ENCODE measurements around the gene TACR1. TPM values are rescaled to one million over a fixed set of nuclear protein-coding genes. Genes with fewer than 3 reads are reported as not detected.

TACR1 gene
- total RNA-seq, 1 donor from 2014 or later = not detected

DNA sequence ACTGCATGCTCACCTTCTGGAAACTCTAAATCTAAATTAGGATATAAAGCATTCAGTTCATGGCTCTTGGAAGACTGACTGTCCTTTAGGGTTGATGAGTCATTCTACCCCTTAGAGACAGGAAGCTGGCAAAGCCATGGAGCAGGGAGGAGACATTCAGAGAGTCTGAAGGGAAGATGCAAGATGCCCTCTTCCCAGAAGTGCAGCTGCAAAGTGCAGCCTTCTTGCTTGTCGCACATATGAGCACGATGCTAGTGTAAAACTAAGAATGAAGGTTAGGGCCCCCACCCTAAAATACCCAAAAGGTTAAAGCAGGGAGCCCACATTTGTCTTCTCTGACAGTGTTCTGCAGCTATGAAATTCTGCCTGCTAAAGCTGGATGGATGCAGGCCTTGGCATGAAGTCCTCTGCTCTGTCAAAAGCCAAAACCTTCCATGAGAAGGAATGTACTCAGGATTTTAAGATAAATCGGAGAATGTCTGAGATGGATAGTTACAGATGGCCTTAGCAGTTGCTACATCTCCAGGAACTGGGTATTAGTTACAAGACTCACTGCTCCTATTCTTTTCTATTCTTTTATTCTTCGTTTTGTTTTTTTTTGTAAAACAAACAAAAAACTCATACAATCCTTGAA lies 151.2 kb downstream of the TACR1 start:
- no peak for DNase-seq (ENCODE audit: low read depth, low spot score)

DNA sequence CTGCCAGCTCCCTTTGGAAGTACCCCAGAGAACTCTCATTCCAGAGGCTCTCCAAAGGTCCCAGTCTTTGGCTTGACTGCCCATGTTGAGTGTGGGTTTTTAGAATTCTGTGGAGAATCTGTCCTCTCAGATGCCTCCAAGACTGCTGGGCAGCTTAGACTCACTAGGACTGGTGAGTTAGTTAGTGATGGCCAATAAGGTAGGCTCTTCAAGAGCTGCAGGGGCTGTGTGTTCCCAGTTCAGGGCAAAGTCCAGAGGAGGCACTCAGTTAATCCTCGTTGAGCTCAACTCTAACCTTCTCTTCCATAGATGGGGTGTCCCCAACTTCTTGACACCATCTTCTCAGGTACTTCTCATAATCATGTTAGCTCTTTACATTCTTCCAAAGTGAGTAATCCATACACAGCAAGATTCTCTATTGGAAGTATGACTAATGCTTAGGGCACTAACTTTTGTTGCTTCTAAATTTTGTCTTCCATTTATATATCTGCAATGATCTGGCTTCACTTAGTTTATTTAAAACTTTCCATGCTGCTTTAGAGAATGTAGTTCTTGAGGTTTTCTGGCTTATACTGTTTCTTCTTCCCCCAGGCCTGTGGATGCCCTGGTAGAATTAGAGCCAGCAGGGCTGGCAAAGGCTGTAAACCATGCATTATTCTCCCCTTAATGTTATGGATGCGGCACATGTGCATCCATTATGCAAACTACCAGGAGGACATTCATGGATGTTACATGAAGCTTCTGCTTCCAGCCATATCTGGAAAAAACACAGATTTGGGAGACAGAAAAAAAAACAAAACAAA lies 151.9 kb downstream of the TACR1 start:
- no peak for DNase-seq (ENCODE audit: low read depth, low spot score)

DNA sequence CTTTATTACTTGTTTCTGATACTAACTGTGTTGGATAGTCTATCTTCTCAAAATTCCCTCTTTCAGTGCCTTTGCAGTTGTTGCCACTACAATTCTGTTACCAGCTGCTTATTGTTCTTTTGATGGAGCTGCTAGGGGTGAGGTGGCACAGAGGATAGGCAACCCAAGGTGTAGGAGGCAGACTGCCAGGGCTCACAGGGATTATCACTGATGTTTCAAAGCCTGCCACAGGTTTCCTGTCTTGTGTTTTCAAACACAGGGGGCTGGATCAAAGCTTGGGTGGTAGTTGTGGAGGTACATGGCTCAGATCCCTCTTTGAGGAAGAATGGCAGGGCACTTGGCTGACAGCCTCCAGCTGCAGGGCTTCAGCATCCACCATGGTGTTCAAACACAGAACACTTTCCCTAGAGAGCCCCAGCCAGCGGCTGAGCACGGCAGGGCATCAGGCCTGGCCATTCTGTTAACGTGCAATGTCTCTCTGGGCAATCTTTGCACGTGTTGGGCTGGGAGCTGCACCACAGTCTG lies 153.7 kb downstream of the TACR1 start:
- DNase-seq (ENCODE audit: low read depth, low spot score) = no peak

DNA sequence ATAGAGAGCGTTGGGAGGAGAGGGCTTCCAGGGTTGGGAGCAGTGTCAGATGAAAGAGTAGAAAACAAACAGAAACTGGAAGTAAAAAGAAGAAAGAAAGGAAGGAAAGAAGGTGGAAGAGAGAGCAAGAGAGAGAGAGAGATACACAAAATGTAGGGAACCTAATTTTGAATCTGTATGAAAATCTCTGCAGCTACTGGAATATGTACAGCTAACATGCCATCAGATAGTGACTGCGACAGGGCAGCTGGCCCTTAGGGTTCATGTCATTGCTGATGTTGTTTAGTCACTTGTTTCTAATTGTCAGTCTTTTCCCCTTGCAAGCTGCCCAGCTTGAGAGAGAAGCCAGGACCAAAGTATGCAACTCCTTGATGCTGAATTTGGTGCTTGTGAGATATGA lies 155.0 kb downstream of the TACR1 start:
- DNase-seq (ENCODE audit: low read depth, low spot score) = no peak

- DNase-seq (ENCODE audit: low read depth, low spot score) = no peak
Measured at GRCh38 chr2:75042823-75043222, 156.5 kb downstream of the TACR1 start.

- no peak for DNase-seq (ENCODE audit: low read depth, low spot score)
Measured at GRCh38 chr2:75041731-75042600, 157.4 kb downstream of the TACR1 start.

DNA sequence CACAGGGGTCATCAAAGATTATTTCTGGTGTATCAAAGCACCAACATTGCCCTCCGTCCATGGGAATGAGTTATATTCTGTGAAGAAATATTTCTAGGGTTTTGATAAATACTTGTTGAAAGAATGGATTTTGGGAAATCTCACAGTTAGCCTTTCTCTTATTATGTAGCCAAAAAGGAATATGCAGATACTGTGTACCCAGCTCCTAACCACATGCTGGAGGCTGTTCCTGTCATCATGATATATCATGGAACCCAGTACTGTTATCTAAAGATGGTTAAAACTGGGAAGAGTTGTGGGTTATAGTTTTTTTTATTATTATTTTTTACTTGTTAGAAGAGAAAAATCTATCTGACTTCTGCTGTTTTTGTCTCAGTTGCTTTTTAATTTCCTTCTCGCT lies 158.1 kb downstream of the TACR1 start:
- DNase-seq (ENCODE audit: low read depth, low spot score) = no peak

GRCh38 chr2:75035444-75036353 lies 163.6 kb downstream of the TACR1 start:
- peak; percentile 5 for DNase-seq (ENCODE audit: low read depth, low spot score)

DNA sequence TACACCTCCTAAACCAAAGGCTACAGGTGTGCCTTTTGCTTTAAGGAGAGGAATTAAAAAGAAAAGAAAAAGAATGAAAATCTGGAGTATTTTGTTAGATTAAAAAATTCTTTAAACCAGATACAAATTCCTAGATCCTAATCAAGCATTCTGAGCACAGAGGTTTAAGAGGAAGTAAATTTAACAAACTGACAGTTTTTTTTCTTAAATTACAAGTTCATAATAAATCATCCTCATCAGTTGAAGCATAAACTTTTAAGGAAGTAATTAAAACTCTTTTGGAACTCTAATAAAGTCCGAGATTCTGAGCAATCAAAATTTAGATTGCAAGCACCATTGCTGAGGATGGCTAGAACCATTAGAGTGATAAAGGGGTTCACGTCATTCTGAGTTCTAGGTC lies 165.8 kb downstream of the TACR1 start:
- no peak for DNase-seq (ENCODE audit: low read depth, low spot score)

DNA sequence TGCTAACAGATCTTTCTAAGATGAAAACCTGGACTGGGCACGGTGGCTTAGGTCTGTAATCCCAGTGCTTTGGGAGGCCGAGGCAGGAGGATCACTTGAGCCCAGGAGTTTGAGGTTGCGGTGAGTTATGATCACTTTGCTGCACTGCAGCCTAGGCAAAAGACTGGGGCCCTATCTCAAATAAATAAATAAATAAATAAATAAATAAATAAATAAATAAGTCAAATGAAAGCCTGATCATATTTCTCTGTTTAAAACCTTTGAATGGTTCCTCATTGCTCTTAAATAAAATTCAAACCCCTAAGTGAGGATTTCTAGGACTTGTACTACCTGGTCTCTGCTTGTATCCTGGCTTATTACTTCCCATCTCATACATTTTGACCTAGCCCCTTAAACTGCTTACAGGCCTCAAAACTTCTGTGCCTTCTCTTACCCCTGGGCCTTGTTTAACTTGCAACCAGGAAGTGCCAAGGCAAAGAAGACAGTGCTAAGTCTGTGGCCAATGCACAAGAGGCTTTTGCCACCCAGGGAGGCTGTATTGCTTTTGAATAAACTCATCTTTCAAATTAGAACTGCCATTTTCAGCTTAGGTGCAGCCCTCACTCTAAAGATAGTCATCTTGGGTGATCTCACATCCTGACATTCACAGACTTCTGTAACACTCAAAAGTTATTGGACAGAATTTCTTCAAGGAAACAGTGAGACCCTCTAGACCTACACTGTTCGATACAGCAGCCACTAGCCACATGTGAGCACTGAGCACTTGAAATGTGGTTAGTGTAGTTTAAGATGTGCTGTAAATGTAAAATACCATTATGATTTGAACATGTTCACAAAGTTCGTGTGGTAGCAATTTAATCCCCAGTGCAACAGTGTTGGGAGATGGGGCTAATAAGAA lies 167.2 kb downstream of the TACR1 start:
- DNase-seq (ENCODE audit: low read depth, low spot score) = no peak

- DNase-seq (ENCODE audit: low read depth, low spot score) = no peak
Measured at GRCh38 chr2:75031171-75031570, 168.1 kb downstream of the TACR1 start.

DNA sequence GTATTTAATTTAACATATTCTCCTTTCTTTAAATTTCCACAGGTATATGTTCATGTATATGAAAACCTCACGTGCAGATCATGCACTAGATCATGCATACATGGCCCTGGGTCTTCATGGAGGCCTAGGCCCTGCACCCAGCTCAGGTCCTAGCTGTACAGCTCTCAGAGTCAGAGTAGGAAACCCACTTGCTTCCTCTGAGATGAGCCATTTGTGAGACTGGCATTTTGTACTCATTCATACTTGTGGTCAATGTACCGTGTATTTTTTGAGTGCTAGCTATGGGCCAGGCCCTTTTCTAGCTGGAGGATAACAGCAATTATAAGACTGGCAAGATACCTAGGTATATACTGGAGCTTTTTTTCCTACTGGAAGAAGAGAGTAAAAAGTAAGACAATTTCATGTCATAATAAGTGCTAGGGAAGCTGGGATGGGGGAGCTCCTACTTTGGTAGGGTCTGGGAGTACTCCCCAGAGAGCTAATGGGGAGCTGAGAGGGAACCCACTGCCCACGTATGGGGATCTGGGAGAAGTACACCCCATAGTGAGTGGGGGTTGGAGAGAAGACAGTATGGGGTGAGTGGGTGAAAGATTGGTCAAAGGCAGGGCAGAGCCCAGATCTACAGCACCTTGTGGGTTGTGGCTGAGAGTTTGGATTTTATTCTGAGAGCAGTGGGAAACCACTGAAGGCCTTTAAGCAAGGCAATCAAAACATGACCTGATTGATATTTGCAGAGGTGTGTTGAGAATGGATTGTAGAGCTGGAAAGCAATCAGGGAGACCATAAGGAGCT lies 168.9 kb downstream of the TACR1 start:
- no peak for DNase-seq (ENCODE audit: low read depth, low spot score)

DNA sequence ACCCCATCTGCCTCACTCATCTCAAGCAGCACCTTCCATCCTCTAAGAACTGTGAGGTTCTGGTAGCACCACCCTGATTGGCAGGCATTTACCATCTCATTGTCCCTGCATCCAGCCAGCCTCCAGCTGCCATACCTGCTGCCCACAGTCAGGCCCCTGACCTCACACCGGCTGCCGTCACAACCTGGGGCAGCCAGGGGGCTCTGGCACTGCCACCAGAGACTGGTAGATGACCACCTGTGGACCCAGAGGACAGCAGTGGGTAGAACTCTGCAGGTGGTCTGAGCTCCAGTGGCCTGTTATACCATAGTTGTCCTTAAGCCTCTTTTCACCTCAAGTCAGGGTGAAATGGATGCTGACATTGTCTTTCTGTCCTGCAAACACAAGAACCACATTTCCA lies 171.4 kb downstream of the TACR1 start:
- no peak for DNase-seq (ENCODE audit: low read depth, low spot score)

DNA sequence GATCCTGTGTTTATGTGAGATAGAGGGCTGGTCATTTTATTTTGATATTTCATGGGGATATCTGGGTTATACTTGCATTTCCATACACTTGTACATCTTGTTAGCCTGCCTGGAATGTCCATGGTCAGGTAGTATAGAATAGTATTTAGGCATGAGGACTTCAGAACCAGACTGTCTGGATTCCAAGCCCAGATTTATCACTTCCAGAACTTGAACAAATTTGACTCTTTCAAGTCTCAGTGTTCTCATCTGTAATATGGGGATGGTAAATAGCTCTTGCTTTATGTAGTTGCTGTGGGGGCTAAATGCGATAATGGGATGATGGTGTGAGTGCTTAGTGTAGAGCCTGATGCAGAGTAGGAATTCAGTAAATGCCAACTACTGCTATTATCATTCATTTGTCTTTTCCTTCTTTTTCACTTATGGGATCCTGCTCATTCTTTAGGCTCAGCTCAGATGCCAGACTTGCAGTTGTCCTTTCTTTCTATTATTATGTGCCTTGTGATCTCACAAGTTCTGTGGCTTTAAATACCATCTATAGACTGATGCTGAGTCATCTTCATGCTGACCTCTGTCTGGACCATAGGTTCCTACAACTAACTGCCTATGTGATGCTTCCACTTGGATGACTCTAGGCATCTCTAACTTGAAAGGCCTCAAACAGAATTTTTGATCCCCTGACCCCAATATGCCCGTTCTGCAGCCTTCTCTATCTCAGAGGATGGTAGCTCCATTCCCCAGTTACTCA lies 173.5 kb downstream of the TACR1 start:
- DNase-seq (ENCODE audit: low read depth, low spot score) = no peak

GRCh38 chr2:75025216-75025615 lies 174.1 kb downstream of the TACR1 start:
- DNase-seq (ENCODE audit: low read depth, low spot score) = no peak

GRCh38 chr2:75023666-75024455 lies 175.5 kb downstream of the TACR1 start:
- DNase-seq (ENCODE audit: low read depth, low spot score) = no peak

- DNase-seq (ENCODE audit: low read depth, low spot score) = no peak
Measured at GRCh38 chr2:75022516-75022915, 176.8 kb downstream of the TACR1 start.
